ENCODE measurements around the gene FAM72A. TPM values are rescaled to one million over a fixed set of nuclear protein-coding genes. Genes with fewer than 3 reads are reported as not detected.
A peak's percentile ranks its signal among the peaks of the same experiment; 100 is the strongest.
"Not testable (repeated sequence)": the region's sequence is repeated elsewhere in the genome, so short reads cannot be mapped to it uniquely, and the experiment has no call there.

FAM72A gene
- total RNA-seq, 1 experiment from 2014 or later: 17.5 TPM

DNA sequence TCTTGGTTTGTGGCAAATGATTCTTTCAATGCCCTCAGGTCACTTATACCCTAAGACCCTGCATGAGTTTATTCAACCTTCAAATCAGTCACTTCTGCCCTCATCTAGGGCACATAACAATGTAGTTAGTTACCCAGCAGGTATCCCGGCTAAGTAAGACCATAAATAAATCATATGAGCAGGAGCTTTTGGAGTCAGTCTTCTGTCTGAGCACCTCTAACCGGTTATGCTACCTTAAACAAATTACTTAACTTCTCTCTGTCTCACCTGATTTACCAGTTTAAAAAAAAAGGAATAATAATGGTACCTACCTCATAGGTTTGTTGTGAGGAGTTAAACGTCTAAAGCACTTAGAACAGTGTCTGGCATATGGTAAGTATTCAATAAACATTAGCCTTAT is 16.9 kb downstream of the FAM72A start:
- H3K9me3 Mint-ChIP-seq (ENCODE audit: low read depth, unreplicated experiment); CTCF ChIA-PET; H3K27me3 Mint-ChIP-seq (ENCODE audit: unreplicated experiment); BruUV-seq (replicated peaks); DNase-seq; H3K36me3 Mint-ChIP-seq (ENCODE audit: insufficient read depth, unreplicated experiment); H3K4me3 Mint-ChIP-seq (ENCODE audit: low read depth, unreplicated experiment); H3K27ac Mint-ChIP-seq (ENCODE audit: unreplicated experiment); intact Hi-C loops (cut with micrococcal nuclease; ENCODE audit: unreplicated experiment); H3K4me1 Mint-ChIP-seq (ENCODE audit: low read depth, unreplicated experiment): not testable (repeated sequence)

DNA sequence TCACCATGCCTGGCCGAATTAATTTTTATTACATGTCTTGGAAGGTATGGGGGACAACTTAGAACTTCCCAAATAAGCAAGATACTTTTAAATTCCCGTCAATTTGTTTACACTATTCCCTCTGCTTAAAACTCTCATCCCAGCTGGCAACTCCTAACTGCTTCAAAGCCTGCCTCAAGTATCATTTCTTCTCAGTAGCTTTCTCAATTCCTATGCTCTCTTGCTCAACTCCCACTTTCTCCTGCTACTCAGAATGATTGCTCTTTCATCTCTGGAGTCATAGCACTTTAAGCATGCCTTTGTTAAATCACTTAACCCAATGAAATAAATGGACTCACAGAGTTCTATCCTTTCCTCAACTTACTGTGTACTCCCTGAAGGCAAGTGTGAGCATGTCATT is 18.9 kb downstream of the FAM72A start:
- H3K9me3 Mint-ChIP-seq (ENCODE audit: low read depth, unreplicated experiment); BruUV-seq (replicated peaks); H3K4me1 Mint-ChIP-seq (ENCODE audit: low read depth, unreplicated experiment); H3K4me3 Mint-ChIP-seq (ENCODE audit: low read depth, unreplicated experiment); H3K36me3 Mint-ChIP-seq (ENCODE audit: insufficient read depth, unreplicated experiment); DNase-seq; CTCF ChIA-PET; intact Hi-C loops (cut with micrococcal nuclease; ENCODE audit: unreplicated experiment); H3K27ac Mint-ChIP-seq (ENCODE audit: unreplicated experiment); H3K27me3 Mint-ChIP-seq (ENCODE audit: unreplicated experiment): not testable (repeated sequence)

DNA sequence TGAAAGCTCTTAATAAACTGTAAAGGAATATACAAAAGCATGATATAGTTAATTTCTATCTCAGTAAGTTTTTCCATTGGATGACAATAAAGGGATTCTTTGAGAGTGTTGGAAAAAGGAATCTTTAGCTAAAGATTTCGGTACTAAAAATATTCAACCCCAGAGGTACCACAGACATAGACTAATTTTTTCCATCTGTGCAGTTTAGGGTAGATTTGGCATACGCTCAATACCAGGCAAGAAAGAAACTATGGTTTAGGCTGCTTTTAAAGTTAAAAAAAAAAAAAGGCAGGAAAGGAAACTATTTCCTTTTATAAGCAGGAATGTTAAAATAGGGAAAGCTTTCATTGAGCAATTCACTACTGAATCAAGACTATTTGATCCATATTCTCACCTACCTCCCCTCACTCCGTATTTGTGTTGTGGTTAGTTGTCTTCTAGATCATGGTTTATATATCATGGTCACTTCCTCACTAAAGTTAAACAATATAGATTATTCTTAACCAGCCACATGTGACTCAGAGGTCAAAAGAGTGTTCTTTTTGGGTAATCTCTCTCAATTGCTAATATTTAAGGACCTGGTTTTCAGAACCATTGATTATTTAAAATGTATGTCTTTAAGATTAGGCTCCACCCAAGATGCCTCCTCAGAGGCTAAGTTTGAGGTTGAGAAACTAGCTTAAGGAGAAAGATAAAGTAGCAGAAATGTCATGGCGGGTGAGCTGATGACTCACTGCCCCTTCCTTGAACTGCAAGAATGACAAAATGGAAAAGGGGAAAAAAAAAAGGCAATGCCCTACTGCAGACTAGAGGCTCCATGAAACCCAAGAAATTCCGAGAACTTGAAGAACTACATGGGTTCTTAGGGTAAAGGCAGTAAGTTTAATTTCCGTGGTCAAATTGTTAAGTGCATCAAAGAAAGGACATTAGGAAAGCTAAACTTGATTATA is 20.0 kb downstream of the FAM72A start:
- H3K36me3 Mint-ChIP-seq (ENCODE audit: insufficient read depth, unreplicated experiment); H3K9me3 Mint-ChIP-seq (ENCODE audit: low read depth, unreplicated experiment); H3K4me1 Mint-ChIP-seq (ENCODE audit: low read depth, unreplicated experiment); DNase-seq; H3K27me3 Mint-ChIP-seq (ENCODE audit: unreplicated experiment); H3K27ac Mint-ChIP-seq (ENCODE audit: unreplicated experiment); H3K4me3 Mint-ChIP-seq (ENCODE audit: low read depth, unreplicated experiment); BruUV-seq (replicated peaks); intact Hi-C loops (cut with micrococcal nuclease; ENCODE audit: unreplicated experiment); CTCF ChIA-PET: not testable (repeated sequence)

DNA sequence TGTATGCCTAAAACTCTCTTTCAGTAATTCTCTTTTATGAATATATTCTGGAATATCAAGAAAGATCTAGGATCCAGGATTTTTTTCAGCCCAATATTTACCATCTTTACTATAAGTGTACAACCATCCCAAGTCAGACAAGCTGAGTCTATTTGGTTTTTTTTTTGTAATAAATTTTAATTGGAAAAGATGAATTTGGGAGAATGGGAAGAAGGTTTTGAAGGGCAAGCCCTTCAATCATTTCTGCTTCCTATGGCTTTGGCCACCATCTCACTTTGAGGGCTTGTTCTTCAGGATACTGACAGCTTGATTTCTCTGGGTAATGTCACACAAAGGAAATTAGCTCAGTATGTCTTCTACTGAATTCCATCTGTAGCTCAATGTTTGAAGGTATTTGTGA is 23.0 kb downstream of the FAM72A start:
- H3K4me1 Mint-ChIP-seq (ENCODE audit: low read depth, unreplicated experiment); BruUV-seq (replicated peaks); H3K9me3 Mint-ChIP-seq (ENCODE audit: low read depth, unreplicated experiment); CTCF ChIA-PET; intact Hi-C loops (cut with micrococcal nuclease; ENCODE audit: unreplicated experiment); H3K36me3 Mint-ChIP-seq (ENCODE audit: insufficient read depth, unreplicated experiment); DNase-seq; H3K4me3 Mint-ChIP-seq (ENCODE audit: low read depth, unreplicated experiment); H3K27me3 Mint-ChIP-seq (ENCODE audit: unreplicated experiment); H3K27ac Mint-ChIP-seq (ENCODE audit: unreplicated experiment): not testable (repeated sequence)

DNA sequence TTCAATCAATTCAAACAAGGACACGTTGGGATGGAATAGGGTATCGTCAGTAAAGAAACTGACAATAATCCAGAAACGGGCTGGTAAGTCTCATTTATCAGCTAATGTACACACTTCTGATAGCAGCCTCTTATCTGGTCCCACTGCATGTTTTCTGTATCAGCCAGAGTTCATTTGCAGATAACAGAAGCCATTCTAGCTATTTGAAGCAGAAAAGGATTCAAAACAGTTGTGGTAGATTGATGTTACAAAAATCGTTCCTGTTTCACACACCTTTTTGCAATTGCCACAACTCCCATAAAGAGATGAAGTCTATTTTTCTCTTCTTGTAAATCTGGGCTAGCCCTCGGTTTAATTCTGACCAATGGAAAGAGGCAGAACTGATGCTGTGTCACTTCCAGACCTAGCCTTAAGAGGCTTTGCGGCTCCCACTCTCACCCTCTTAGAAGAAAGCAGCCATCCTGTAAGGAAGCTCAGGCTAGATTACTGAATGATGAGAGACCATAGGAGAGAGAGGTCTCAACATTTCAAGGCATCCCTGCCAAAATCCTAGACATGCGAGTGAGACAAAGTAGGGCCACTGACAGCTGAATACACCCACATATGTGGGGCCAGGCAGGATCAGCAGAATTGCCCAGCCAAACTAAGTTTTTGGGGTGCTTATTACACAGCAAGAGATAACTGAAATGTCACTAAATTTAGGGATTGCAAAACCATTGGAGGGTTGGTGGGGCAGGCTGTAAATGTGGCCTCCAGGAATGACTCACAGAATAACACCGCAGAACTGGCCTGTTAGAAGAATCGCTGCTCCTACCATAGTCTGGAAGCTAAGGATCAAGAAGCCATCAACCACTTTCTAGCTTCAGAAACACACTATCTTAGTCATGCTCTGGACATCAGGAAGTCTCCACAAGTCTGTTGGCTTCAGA is 24.3 kb downstream of the FAM72A start:
- H3K27ac Mint-ChIP-seq (ENCODE audit: unreplicated experiment); H3K36me3 Mint-ChIP-seq (ENCODE audit: insufficient read depth, unreplicated experiment); BruUV-seq (replicated peaks); intact Hi-C loops (cut with micrococcal nuclease; ENCODE audit: unreplicated experiment); H3K4me1 Mint-ChIP-seq (ENCODE audit: low read depth, unreplicated experiment); H3K9me3 Mint-ChIP-seq (ENCODE audit: low read depth, unreplicated experiment); H3K4me3 Mint-ChIP-seq (ENCODE audit: low read depth, unreplicated experiment); H3K27me3 Mint-ChIP-seq (ENCODE audit: unreplicated experiment): not testable (repeated sequence)
- DNase-seq: peak; percentile 3
- CTCF ChIA-PET: interaction anchor here (0.6 kb wide), 1 partner anchor 477 kb away, joined by 3 read pairs; no protein-coding TSS in a partner anchor

DNA sequence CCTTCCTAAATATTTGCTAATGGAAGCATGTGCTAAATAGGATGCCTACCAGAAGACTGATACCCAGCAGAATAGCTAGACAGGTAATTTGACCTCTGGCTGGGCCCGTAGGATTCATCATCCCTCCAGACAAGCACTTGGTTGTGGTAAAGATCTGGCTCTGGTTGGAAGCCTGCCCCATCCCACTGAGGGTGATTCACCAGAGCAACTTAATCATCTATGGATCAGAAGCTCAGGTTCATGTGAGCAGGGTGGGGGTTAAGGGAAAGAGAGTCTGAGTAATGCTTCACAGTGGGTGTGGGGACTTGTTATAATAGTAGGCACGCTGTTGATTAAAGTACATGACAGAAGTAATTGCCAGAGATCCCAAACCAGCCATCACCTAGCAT is 26.5 kb downstream of the FAM72A start:
- DNase-seq: peak; percentile 49
- CTCF ChIA-PET; H3K4me3 Mint-ChIP-seq (ENCODE audit: low read depth, unreplicated experiment); intact Hi-C loops (cut with micrococcal nuclease; ENCODE audit: unreplicated experiment); H3K9me3 Mint-ChIP-seq (ENCODE audit: low read depth, unreplicated experiment); BruUV-seq (replicated peaks); H3K27me3 Mint-ChIP-seq (ENCODE audit: unreplicated experiment); H3K36me3 Mint-ChIP-seq (ENCODE audit: insufficient read depth, unreplicated experiment); H3K27ac Mint-ChIP-seq (ENCODE audit: unreplicated experiment); H3K4me1 Mint-ChIP-seq (ENCODE audit: low read depth, unreplicated experiment): not testable (repeated sequence)

DNA sequence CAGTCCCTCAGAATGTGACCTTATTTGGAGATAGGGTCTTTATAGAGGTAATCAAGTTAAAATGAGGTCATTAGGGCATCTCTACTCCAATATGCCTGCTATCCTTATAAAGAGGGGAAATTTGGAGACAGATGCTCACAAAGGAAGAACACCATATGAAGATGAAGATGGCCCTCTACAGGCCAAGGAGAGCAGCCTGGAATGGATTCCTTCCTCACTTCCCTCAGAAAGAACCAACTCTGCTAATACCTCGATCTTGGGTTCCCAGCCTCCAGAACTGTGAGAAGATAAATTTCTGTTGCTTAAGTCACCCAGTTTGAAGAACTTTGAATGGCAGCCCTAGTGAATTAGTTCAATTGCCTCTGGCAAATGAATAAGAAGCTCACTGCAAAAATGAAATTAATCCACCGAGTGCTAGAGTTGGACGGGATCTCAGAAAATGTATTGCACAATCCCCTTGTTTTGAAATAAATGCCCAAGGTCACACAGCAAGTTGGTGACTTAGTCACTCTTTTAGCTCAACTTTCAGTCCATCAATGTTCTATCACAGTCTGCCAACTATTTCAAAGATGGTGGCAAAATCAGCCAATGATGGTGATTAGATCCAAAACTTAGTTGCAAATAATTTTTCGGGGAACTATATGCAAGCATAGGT is 27.1 kb downstream of the FAM72A start:
- intact Hi-C loops (cut with micrococcal nuclease; ENCODE audit: unreplicated experiment): not testable (repeated sequence)

DNA sequence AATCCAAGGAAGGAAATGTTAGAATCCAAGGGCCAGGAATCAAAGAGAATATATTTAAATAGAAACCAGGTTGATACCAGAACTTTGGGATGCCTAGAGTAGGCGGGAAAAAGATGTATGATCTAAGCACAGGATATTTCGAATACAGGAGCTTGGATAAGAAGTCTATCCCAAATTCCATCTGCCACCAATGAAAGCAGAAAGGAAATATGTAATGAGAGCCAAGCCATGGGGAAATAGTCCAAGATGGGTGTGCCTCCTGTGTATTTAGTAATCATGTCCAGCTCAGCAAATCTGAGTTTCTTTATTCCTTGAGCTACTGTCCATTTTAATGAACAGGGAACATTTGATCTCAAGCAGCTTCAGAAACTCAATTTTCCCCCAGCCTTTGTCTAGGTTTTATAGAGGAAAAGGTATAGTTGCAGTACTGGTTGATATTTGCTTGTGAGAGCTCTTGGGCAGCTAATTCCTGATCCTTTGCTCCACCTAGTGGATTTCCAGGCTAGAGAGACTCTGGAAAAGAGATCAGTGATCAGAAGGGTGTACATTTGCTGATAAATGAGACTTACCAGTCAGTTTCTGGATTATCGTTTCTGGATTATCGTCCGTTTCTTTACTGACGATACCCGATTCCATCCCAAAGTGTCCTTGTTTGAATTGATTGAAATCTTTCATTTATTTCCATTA is 28.3 kb downstream of the FAM72A start:
- CTCF ChIA-PET; H3K9me3 Mint-ChIP-seq (ENCODE audit: low read depth, unreplicated experiment); H3K36me3 Mint-ChIP-seq (ENCODE audit: insufficient read depth, unreplicated experiment); H3K27ac Mint-ChIP-seq (ENCODE audit: unreplicated experiment); intact Hi-C loops (cut with micrococcal nuclease; ENCODE audit: unreplicated experiment); BruUV-seq (replicated peaks); H3K4me3 Mint-ChIP-seq (ENCODE audit: low read depth, unreplicated experiment); H3K27me3 Mint-ChIP-seq (ENCODE audit: unreplicated experiment); H3K4me1 Mint-ChIP-seq (ENCODE audit: low read depth, unreplicated experiment): not testable (repeated sequence)
- DNase-seq: peak; percentile 5

More for the DNA sequence above, 27.1 kb downstream of the FAM72A start:
- H3K9me3 Mint-ChIP-seq (ENCODE audit: low read depth, unreplicated experiment); DNase-seq; CTCF ChIA-PET; H3K4me1 Mint-ChIP-seq (ENCODE audit: low read depth, unreplicated experiment); BruUV-seq (replicated peaks); H3K27ac Mint-ChIP-seq (ENCODE audit: unreplicated experiment); H3K27me3 Mint-ChIP-seq (ENCODE audit: unreplicated experiment); H3K36me3 Mint-ChIP-seq (ENCODE audit: insufficient read depth, unreplicated experiment); H3K4me3 Mint-ChIP-seq (ENCODE audit: low read depth, unreplicated experiment): not testable (repeated sequence)

DNA sequence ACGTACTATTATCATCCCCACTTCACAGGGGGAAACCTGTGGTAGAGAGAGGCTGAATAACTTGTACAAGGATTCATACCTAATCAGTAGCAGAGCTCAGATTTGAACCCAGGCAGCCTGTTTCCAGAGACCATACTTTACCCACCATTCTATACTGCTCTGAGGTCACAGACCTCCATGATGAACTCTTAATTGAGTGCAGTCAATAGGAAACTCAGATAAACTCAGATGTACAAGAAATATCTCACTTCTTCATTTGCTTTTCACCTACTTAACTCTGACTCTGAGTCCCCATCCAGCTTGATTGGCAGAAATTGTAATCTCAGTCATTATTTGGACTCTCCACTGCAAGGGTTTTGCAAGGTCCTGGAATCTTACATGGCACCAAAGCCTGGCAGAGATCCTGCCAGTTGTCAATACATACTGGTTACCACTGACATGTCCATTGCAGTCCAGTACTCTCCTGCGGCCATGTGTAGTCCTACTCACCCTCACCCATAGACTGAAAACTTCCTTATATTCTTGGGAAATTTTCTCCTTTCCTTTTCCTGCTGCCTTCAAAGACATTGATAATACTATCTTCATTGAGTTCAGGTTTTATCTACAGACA is 29.4 kb downstream of the FAM72A start:
- intact Hi-C loops (cut with micrococcal nuclease; ENCODE audit: unreplicated experiment); H3K9me3 Mint-ChIP-seq (ENCODE audit: low read depth, unreplicated experiment); CTCF ChIA-PET; DNase-seq; BruUV-seq (replicated peaks); H3K36me3 Mint-ChIP-seq (ENCODE audit: insufficient read depth, unreplicated experiment); H3K4me1 Mint-ChIP-seq (ENCODE audit: low read depth, unreplicated experiment); H3K27me3 Mint-ChIP-seq (ENCODE audit: unreplicated experiment); H3K27ac Mint-ChIP-seq (ENCODE audit: unreplicated experiment); H3K4me3 Mint-ChIP-seq (ENCODE audit: low read depth, unreplicated experiment): not testable (repeated sequence)

Measured in Calu3 (cell line).